ENCODE results near the gene VWA3B. TPM values are rescaled to one million over a fixed set of nuclear protein-coding genes. Genes with fewer than 3 reads are reported as not detected.

The VWA3B gene
- total RNA-seq, 2 donors from 2014 or later: 4.0 TPM; not detected in 1

- Histone ChIP-seq H3K9me3 (no peaks in the 10 kb centered on the region), H3K27ac (no peak overlapping the region), H3K4me1 (replicated peaks) (no peaks in the 10 kb centered on the region), H3K27me3 (replicated peaks; ENCODE audit: insufficient read depth) (no peaks in the 10 kb centered on the region), H3K4me3 (no peak overlapping the region), H3K36me3 (no peaks in the 10 kb centered on the region)
- DNase-seq (ENCODE audit: low spot score): no peak
- intact Hi-C loops (cut with DNase I): no loop called here
- no peak for TF ChIP-seq POLR2A (IDR thresholded peaks at IDR 0.05)
- TF ChIP-seq CTCF (IDR thresholded peaks at IDR 0.05): no peak
- no peak for TF ChIP-seq POLR2AphosphoS5 (IDR thresholded peaks at IDR 0.05)
- WGBS: 73% methylated on average over 32 of the region's 33 CpGs
Measured at GRCh38 chr2:98311771-98312545, 225.0 kb downstream of the VWA3B start.

GRCh38 chr2:98313492-98314250 is 226.7 kb downstream of the VWA3B start:
- DNase-seq (ENCODE audit: low spot score): no peak
- Histone ChIP-seq H3K36me3 (no peaks in the 10 kb centered on the region), H3K9me3 (no peaks in the 10 kb centered on the region), H3K4me3 (no peak overlapping the region), H3K27me3 (replicated peaks; ENCODE audit: insufficient read depth) (no peaks in the 10 kb centered on the region), H3K4me1 (replicated peaks) (no peaks in the 10 kb centered on the region), H3K27ac (no peak overlapping the region)
- TF ChIP-seq POLR2A (IDR thresholded peaks at IDR 0.05) (no peak), CTCF (IDR thresholded peaks at IDR 0.05) (no peak), POLR2AphosphoS5 (IDR thresholded peaks at IDR 0.05) (no peak)
- intact Hi-C loops (cut with DNase I): no loop called here
- WGBS: 90% methylated on average over 8 of the region's 8 CpGs

DNA sequence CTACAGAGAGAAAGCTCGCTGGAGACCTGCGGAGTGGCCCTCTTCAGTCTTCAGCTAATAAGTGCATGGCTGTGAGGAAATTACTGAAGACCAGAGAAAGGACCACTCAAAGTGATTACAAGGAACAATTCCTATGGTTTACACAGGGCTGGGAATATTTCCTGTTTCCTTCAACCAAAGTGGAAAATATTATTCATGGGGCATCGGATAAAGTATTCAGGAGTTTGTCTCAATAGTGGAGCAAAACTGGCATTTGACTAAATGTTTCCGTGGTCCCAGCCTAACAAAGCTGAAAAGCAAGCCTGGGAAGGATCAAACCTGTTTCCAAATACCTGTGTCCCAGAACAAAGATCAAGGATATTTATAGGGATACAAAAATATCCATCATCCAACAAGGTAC is 227.3 kb downstream of the VWA3B start:
- no peaks in the 10 kb centered on the region for H3K4me1 ChIP-seq (replicated peaks)
- no peak overlapping the region for H3K4me3 ChIP-seq
- intact Hi-C loops (cut with DNase I): no loop called here
- WGBS: 85% methylated on average over 4 of the region's 4 CpGs
- H3K27me3 ChIP-seq (replicated peaks; ENCODE audit: insufficient read depth): no peaks in the 10 kb centered on the region
- H3K9me3 ChIP-seq: no peaks in the 10 kb centered on the region
- TF ChIP-seq POLR2A (IDR thresholded peaks at IDR 0.05) (no peak), POLR2AphosphoS5 (IDR thresholded peaks at IDR 0.05) (no peak), CTCF (IDR thresholded peaks at IDR 0.05) (no peak)
- DNase-seq (ENCODE audit: low spot score): no peak
- H3K36me3 ChIP-seq: no peaks in the 10 kb centered on the region
- H3K27ac ChIP-seq: no peak overlapping the region

DNA sequence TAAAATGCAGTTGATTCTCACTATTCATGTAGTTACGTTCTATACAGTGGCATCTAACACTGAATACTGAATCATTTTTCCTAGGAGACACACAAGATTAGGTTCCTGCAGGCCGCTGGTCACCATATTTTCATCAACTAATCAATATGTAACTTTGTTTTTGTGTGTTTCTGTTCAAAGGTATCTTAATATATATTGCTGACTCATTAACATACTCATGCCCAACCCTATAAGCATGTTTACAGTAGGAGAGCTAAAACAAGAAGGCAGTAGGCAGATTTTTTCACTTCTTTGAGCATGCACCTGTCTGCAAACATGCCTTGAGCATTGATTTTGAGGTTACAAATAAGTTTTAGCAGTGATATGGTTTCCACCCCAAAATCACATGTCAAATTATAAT is 229.0 kb downstream of the VWA3B start:
- H3K9me3 ChIP-seq: no peaks in the 10 kb centered on the region
- no peak for DNase-seq (ENCODE audit: low spot score)
- no peaks in the 10 kb centered on the region for H3K27me3 ChIP-seq (replicated peaks; ENCODE audit: insufficient read depth)
- no peak overlapping the region for H3K27ac ChIP-seq
- WGBS: 90% methylated on average over 2 of the region's 2 CpGs
- no peaks in the 10 kb centered on the region for H3K4me1 ChIP-seq (replicated peaks)
- H3K36me3 ChIP-seq: no peaks in the 10 kb centered on the region
- no peak overlapping the region for H3K4me3 ChIP-seq
- TF ChIP-seq CTCF (IDR thresholded peaks at IDR 0.05): no peak
- intact Hi-C loops (cut with DNase I): no loop called here

Measured in prostate gland (tissue), 2 donors.